ENCODE results near the gene GLP2R. TPM values are rescaled to one million over a fixed set of nuclear protein-coding genes. Genes with fewer than 3 reads are reported as not detected.
A peak's percentile ranks its signal among the peaks of the same experiment; 100 is the strongest.

Gene GLP2R
- total RNA-seq, 1 donor from 2014 or later: 3.4 TPM

DNA sequence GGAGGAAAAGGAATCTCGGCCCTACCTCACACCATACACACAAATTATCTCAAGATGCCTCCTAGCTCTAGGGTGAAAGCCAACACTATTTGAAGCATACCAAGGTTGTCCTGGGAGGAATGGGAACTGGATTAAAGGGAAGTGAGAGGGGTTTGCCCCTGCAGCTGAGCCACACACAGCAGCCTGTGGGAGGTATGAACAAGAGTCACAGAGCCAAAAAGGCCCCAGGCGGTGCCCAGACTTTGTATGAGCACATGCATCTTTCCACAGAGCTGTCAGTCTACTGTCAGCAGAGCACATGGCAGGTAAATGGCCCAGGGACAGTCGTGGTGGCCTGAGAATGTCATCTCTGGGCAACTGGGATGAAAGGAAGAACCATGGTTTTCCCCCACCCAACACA lies 110.4 kb downstream of the GLP2R start:
- intact Hi-C loops (cut with DNase I): no loop called here
- ATAC-seq: no peak
- peak overlapping the region; percentile 46 for H3K27ac ChIP-seq

DNA sequence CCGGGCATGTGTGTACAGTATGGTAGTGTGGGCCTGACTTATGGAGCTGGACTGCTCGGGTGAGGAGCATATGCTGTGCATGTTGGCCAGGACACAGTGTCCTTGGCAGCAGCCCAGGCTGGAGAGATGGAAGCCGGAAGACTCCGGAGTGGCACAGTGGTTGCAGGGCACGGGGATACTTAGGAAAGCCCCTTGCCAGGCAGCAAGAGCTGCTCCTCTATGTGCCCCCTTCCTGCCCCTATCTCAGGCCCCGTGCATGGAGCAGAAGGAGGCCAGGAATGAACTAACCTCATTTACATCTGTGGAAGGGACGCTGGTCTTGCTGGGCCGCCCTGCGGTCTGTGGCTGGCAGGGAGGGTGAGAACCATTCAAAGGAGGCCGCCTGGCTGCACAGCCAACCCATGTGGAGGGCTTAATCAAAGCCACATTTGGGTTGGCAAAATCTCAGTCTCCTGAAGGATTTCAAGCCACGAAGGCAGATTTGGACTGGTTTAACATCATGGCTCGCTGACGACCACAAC lies 111.6 kb downstream of the GLP2R start:
- peak; percentile 40 to 48 for ATAC-seq
- DNase-seq: peak; percentile 16
- Histone ChIP-seq H3K27ac (peak overlapping the region; percentile 33), H3K27me3 (ENCODE audit: low read depth) (peaks cover 4% of the 10 kb centered on the region), H3K9me3 (no peaks in the 10 kb centered on the region), H3K36me3 (peaks cover 40% of the 10 kb centered on the region), H3K4me3 (no peak overlapping the region), H3K4me1 (no peaks in the 10 kb centered on the region)
- intact Hi-C loops (cut with DNase I): no loop called here
- TF ChIP-seq, protein P1, sequence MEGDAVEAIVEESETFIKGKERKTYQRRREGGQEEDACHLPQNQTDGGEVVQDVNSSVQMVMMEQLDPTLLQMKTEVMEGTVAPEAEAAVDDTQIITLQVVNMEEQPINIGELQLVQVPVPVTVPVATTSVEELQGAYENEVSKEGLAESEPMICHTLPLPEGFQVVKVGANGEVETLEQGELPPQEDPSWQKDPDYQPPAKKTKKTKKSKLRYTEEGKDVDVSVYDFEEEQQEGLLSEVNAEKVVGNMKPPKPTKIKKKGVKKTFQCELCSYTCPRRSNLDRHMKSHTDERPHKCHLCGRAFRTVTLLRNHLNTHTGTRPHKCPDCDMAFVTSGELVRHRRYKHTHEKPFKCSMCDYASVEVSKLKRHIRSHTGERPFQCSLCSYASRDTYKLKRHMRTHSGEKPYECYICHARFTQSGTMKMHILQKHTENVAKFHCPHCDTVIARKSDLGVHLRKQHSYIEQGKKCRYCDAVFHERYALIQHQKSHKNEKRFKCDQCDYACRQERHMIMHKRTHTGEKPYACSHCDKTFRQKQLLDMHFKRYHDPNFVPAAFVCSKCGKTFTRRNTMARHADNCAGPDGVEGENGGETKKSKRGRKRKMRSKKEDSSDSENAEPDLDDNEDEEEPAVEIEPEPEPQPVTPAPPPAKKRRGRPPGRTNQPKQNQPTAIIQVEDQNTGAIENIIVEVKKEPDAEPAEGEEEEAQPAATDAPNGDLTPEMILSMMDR (IDR thresholded peaks at IDR 0.05): no peak

More for the DNA sequence above, 110.4 kb downstream of the GLP2R start:
- H3K27me3 ChIP-seq (ENCODE audit: low read depth): peaks cover 4% of the 10 kb centered on the region
- H3K36me3 ChIP-seq: peaks cover 36% of the 10 kb centered on the region
- no peak overlapping the region for H3K4me3 ChIP-seq
- no peaks in the 10 kb centered on the region for H3K9me3 ChIP-seq
- H3K4me1 ChIP-seq: no peaks in the 10 kb centered on the region
- TF ChIP-seq, protein P1 (IDR thresholded peaks at IDR 0.05): no peak
- no peak for DNase-seq

DNA sequence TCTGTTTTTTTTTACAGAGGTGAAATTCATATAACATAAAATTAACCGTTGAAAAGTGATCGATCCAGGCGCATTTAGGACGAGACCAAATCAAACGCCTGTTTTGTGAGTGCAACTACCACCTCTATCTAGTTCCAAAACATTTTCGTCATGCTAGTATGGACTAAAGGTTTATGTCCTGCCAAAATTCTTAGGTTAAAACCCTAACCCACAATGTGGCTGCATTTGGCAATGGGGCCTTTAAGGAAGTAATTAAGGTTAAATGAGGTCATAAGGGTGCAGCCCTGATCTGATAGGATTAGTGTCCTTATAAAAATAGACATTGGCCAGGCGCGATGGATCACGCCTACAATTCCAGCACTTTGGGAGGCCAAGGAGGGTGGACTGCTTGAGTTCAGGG lies 112.2 kb downstream of the GLP2R start:
- H3K27ac ChIP-seq: peak overlapping the region; percentile 33
- DNase-seq (no peak), ATAC-seq (no peak)
- H3K4me3 ChIP-seq: no peak overlapping the region
- peaks cover 46% of the 10 kb centered on the region for H3K36me3 ChIP-seq
- peaks cover 4% of the 10 kb centered on the region for H3K27me3 ChIP-seq (ENCODE audit: low read depth)
- H3K4me1 ChIP-seq: no peaks in the 10 kb centered on the region
- intact Hi-C loops (cut with DNase I): no loop called here
- TF ChIP-seq, protein P1 (IDR thresholded peaks at IDR 0.05): no peak
- no peaks in the 10 kb centered on the region for H3K9me3 ChIP-seq

DNA sequence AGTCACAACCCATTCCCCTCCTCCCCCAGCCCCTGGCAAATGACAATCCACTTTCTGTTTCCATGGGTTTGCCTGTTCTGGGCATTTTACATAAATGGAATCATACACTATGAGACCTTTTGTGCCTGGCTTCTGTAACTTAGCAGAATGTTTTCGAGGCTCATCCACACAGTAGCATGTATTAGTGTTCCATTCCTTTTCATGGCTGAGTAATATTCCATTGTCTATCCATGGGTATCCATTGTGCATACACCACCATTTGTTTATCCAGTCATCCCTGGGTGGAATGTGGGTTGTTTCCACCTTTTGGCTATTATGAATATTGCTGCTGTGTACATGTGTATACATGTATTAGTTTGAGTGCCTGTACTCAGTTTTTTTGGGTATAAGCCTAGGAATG lies 113.0 kb downstream of the GLP2R start:
- Histone ChIP-seq H3K36me3 (peaks cover 46% of the 10 kb centered on the region), H3K9me3 (no peaks in the 10 kb centered on the region), H3K4me1 (no peaks in the 10 kb centered on the region), H3K4me3 (no peak overlapping the region), H3K27ac (no peak overlapping the region), H3K27me3 (ENCODE audit: low read depth) (no peaks in the 10 kb centered on the region)
- TF ChIP-seq, protein P1 (IDR thresholded peaks at IDR 0.05): no peak
- ATAC-seq (no peak), DNase-seq (no peak)
- intact Hi-C loops (cut with DNase I): no loop called here

DNA sequence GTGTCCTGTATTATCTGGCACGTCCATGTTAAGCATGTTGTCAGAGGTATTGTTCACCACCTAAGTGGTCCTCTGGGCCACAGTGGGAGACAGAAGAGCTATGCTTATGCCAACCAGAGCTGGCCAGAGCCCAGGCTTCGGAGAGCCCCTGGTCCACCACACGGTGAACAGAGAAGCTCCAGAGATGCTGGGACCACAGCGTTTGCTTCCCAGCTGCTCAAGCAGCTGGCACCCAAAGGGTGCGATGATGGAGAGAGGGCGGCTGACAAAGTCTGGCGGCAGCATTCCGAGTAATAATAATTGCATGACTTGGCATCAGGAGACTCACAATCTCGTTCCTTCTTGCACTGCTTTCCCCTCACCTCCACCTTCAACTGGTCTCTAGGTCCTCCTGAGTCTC lies 115.1 kb downstream of the GLP2R start:
- no peaks in the 10 kb centered on the region for H3K9me3 ChIP-seq
- ATAC-seq (no peak), DNase-seq (peak; percentile 24)
- H3K27ac ChIP-seq: no peak overlapping the region
- H3K27me3 ChIP-seq (ENCODE audit: low read depth): no peaks in the 10 kb centered on the region
- no peaks in the 10 kb centered on the region for H3K4me1 ChIP-seq
- H3K36me3 ChIP-seq: peaks cover 55% of the 10 kb centered on the region
- no peak overlapping the region for H3K4me3 ChIP-seq
- intact Hi-C loops (cut with DNase I): no loop called here
- TF ChIP-seq, protein P1 (IDR thresholded peaks at IDR 0.05): no peak
